HEK293 (cell line): ENCODE data around the gene SLC2A14.
"Not testable (repeated sequence)": the region's sequence is repeated elsewhere in the genome, so short reads cannot be mapped to it uniquely, and the experiment has no call there.

Experiments used
- CTCF ChIA-PET: fragments of 350-600 bp; formaldehyde crosslinking; extraction: SDS; loops from one replicate; lab custom pipeline; 2021; ENCODE audit warnings: antibody characterized with exemption; lab: Yijun Ruan, JAX
- POLR2A ChIA-PET: fragments of 300-600 bp; formaldehyde crosslinking; extraction: SDS; loops from one replicate; lab custom pipeline; 2020; ENCODE audit warnings: antibody characterized with exemption, inconsistent platforms; lab: Yijun Ruan, JAX
- H3K27ac ChIP-seq: fragments of 200-500 bp; sonication (Bioruptor generic); 2 replicates; pipeline ENCODE4 v1.5.1; 2014; ENCODE audit warnings: low read depth, low read length, control low read depth, inconsistent platforms; ENCODE audit errors: extremely low read depth
- H3K36me3 ChIP-seq, 2 experiments: fragments of 200-500 bp in 1 of 2; sonication (Bioruptor generic) in 1 of 2; 1 replicate in 1 of 2; 2 replicates in 1 of 2; pipeline ENCODE4 v1.5.1; 2014 to 2017; ENCODE audit warnings: inconsistent platforms in 2 of 2, low read length in 2 of 2; ENCODE audit not compliant: control insufficient read depth in 2 of 2, insufficient read depth in 1 of 2
- H3K4me1 ChIP-seq: fragments of 200-500 bp; sonication (Bioruptor generic); 2 replicates; pipeline ENCODE4 v1.5.1; 2014; ENCODE audit warnings: mild to moderate bottlenecking, low read length, inconsistent platforms; ENCODE audit not compliant: control insufficient read depth, insufficient read depth
- H3K4me3 ChIP-seq: 2 replicates; pipeline ENCODE4 v1.5.1; 2011; ENCODE audit warnings: low read depth, mild to moderate bottlenecking, control low read depth, low read length, moderate library complexity
- H3K9me3 ChIP-seq: fragments of 200-500 bp; sonication (Bioruptor generic); 2 replicates; pipeline ENCODE4 v1.5.1; 2014; ENCODE audit warnings: low read depth, low read length, inconsistent platforms; ENCODE audit not compliant: control insufficient read depth, insufficient read depth
- ATF2 ChIP-seq: fragments of 450-650 bp; formaldehyde crosslinking; IDR thresholded peaks from 2 replicates; pipeline ENCODE4 v1.5.1; 2016; ENCODE audit warnings: missing biosample characterization, missing genetic modification characterization, low read depth
- PRDM1 ChIP-seq: fragments of 450-650 bp; formaldehyde crosslinking; IDR thresholded peaks from 2 replicates; pipeline ENCODE4; 2016; ENCODE audit warnings: missing biosample characterization, missing genetic modification characterization
- WT1 ChIP-seq: fragments of 450-650 bp; formaldehyde crosslinking; IDR thresholded peaks from 2 replicates; pipeline ENCODE4 v1.5.1; 2016; ENCODE audit warnings: missing biosample characterization, missing genetic modification characterization
- ZBTB6 ChIP-seq: fragments of 450-650 bp; formaldehyde crosslinking; IDR thresholded peaks from 2 replicates; pipeline ENCODE4 v1.5.1; 2017; ENCODE audit warnings: missing biosample characterization, missing genetic modification characterization
- ZIC2 ChIP-seq: fragments of 450-650 bp; formaldehyde crosslinking; IDR thresholded peaks from 2 replicates; pipeline ENCODE4 v1.5.1; 2016; ENCODE audit warnings: missing biosample characterization, missing genetic modification characterization
- ZNF121 ChIP-seq: fragments of 450-650 bp; formaldehyde crosslinking; IDR thresholded peaks from 2 replicates; pipeline ENCODE4 v1.5.1; 2016; ENCODE audit warnings: missing biosample characterization, missing genetic modification characterization
- ZNF146 ChIP-seq: fragments of 450-650 bp; formaldehyde crosslinking; IDR thresholded peaks from 2 replicates; pipeline ENCODE4 v1.5.1; 2016; ENCODE audit warnings: missing biosample characterization, missing genetic modification characterization
- ZNF174 ChIP-seq: fragments of 450-650 bp; formaldehyde crosslinking; IDR thresholded peaks from 2 replicates; pipeline ENCODE4 v1.5.0; 2017; ENCODE audit warnings: missing biosample characterization, mild to moderate bottlenecking, missing genetic modification characterization
- ZNF202 ChIP-seq: fragments of 450-650 bp; formaldehyde crosslinking; IDR thresholded peaks from 2 replicates; pipeline ENCODE4 v1.5.1; 2016; ENCODE audit warnings: missing biosample characterization, missing genetic modification characterization, borderline replicate concordance
- ZNF211 ChIP-seq: fragments of 450-650 bp; formaldehyde crosslinking; IDR thresholded peaks from 2 replicates; pipeline ENCODE4 v1.5.1; 2016; ENCODE audit warnings: low read depth, missing biosample characterization, missing genetic modification characterization
- ZNF221 ChIP-seq: fragments of 450-650 bp; formaldehyde crosslinking; IDR thresholded peaks from 2 replicates; pipeline ENCODE4 v1.5.1; 2017; ENCODE audit warnings: missing biosample characterization, missing genetic modification characterization, borderline replicate concordance
- ZNF239 ChIP-seq: fragments of 450-650 bp; formaldehyde crosslinking; IDR thresholded peaks from 2 replicates; pipeline ENCODE4 v1.5.1; 2016; ENCODE audit warnings: missing biosample characterization, missing genetic modification characterization
- ZNF37A ChIP-seq: fragments of 450-650 bp; IDR thresholded peaks from 2 replicates; pipeline ENCODE4 v1.5.1; 2018; ENCODE audit warnings: missing biosample characterization, missing genetic modification characterization
- ZNF488 ChIP-seq: fragments of 450-650 bp; formaldehyde crosslinking; IDR thresholded peaks from 2 replicates; pipeline ENCODE4 v1.5.1; 2016; ENCODE audit warnings: missing biosample characterization, missing genetic modification characterization
- ZNF580 ChIP-seq: fragments of 450-650 bp; formaldehyde crosslinking; IDR thresholded peaks from 2 replicates; pipeline ENCODE4 v1.5.1; 2016; ENCODE audit warnings: missing biosample characterization, missing genetic modification characterization
- ZNF639 ChIP-seq: fragments of 450-650 bp; formaldehyde crosslinking; IDR thresholded peaks from 2 replicates; pipeline ENCODE4 v1.5.1; 2016; ENCODE audit warnings: missing biosample characterization, missing genetic modification characterization

Gene SLC2A14

GRCh38 chr12:7835116-7835515 lies 37.6 kb downstream of the SLC2A14 start (continued):
- TF ChIP-seq ATF2 (tag by site-specific recombination) (no peak), ZNF211 (tag by site-specific recombination) (no peak), ZNF146 (no peak), ZNF580 (tag by site-specific recombination) (no peak), ZNF121 (tag by site-specific recombination) (no peak), ZBTB6 (tag by site-specific recombination) (no peak)

GRCh38 chr12:7834701-7835100 lies 38.0 kb downstream of the SLC2A14 start:
- no peaks in the 10 kb centered on the region for H3K36me3 ChIP-seq
- ChIA-PET CTCF (interaction anchor here (0.6 to 1.4 kb wide), 8 partner anchors 17 to 633 kb away, joined by 3 to 7 read pairs (median 3); no protein-coding TSS in a partner anchor), POLR2A (interaction anchor here (0.7 kb wide), 1 partner anchor 25 kb away, joined by 3 read pairs; no protein-coding TSS in a partner anchor)
- H3K9me3 ChIP-seq, result no peaks in the 10 kb centered on the region
- no peak overlapping the region for H3K4me3 ChIP-seq
- no peak for TF ChIP-seq ZIC2 (tag by site-specific recombination)
- no peak for TF ChIP-seq ZNF221 (tag by site-specific recombination)
- no peak for TF ChIP-seq ZNF488
- no peak for TF ChIP-seq WT1 (tag by site-specific recombination)
- TF ChIP-seq ZNF37A (tag by site-specific recombination), result no peak
- TF ChIP-seq ZNF202 (tag by site-specific recombination), result no peak
- no peak for TF ChIP-seq ZNF639 (tag by site-specific recombination)
- no peak for TF ChIP-seq ZNF239 (tag by site-specific recombination)
- H3K4me1 ChIP-seq, result no peaks in the 10 kb centered on the region
- no peak overlapping the region for H3K27ac ChIP-seq

- no peak for TF ChIP-seq ZNF174 (tag by site-specific recombination)
- peak; percentile 45; the same call in 1 of the 2 replicates for TF ChIP-seq PRDM1 (tag by site-specific recombination)
- H3K27ac ChIP-seq, result no peak overlapping the region
- CTCF ChIA-PET, result interaction anchor here (0.6 to 1.4 kb wide), 5 partner anchors 17 to 124 kb away, joined by 3 to 6 read pairs (median 3); no protein-coding TSS in a partner anchor
- no peaks in the 10 kb centered on the region for H3K9me3 ChIP-seq
- H3K4me3 ChIP-seq, result no peak overlapping the region
- POLR2A ChIA-PET, result no interaction called here
- no peaks in the 10 kb centered on the region for H3K36me3 ChIP-seq
- H3K4me1 ChIP-seq, result no peaks in the 10 kb centered on the region
Measured at GRCh38 chr12:7833831-7834230, 38.9 kb downstream of the SLC2A14 start.

GRCh38 chr12:7833201-7833600 lies 39.5 kb downstream of the SLC2A14 start:
- POLR2A ChIA-PET, H3K9me3 ChIP-seq, H3K4me1 ChIP-seq, H3K27ac ChIP-seq, H3K4me3 ChIP-seq, H3K36me3 ChIP-seq: not testable (repeated sequence)
- CTCF ChIA-PET, result interaction anchor here (0.6 to 1.9 kb wide), 6 partner anchors 12 to 73 kb away, joined by 3 to 6 read pairs (median 4); no protein-coding TSS in a partner anchor
